Smooth muscle cell (in vitro differentiated cells): Measurements from ENCODE around the gene BMP8A. TPM values are rescaled to one million over a fixed set of nuclear protein-coding genes. Genes with fewer than 3 reads are reported as not detected.
"Not testable (repeated sequence)": the region's sequence is repeated elsewhere in the genome, so short reads cannot be mapped to it uniquely, and the experiment has no call there.

Source experiments
- DNase-seq: peaks from one replicate; lab custom pipeline; 2025; ENCODE audit not compliant: unreplicated experiment; lab: John Stamatoyannopoulos, UW
- H2AFZ ChIP-seq: fragments of 200-600 bp; sonication (generic); 2 replicates; pipeline ENCODE4 v1.6.0; 2016; ENCODE audit warnings: antibody characterized with exemption, low read depth, mild to moderate bottlenecking
- H3F3A ChIP-seq: fragments of 200-600 bp; sonication (generic); 2 replicates; pipeline ENCODE4 v1.6.0; 2017; ENCODE audit warnings: antibody characterized with exemption, low read depth
- H3K27ac ChIP-seq: fragments of 200-600 bp; sonication (generic); 2 replicates; pipeline ENCODE4 v1.5.1; 2016; ENCODE audit warnings: low read depth, mild to moderate bottlenecking
- H3K27me3 ChIP-seq: fragments of 200-600 bp; sonication (generic); 2 replicates; pipeline ENCODE4 v1.6.1; 2016; ENCODE audit warnings: low read depth, mild to moderate bottlenecking
- H3K36me3 ChIP-seq: fragments of 200-600 bp; sonication (generic); 2 replicates; pipeline ENCODE4 v1.5.1; 2016; ENCODE audit warnings: low read depth
- H3K4me1 ChIP-seq: fragments of 200-600 bp; sonication (generic); 2 replicates; pipeline ENCODE4 v1.5.1; 2016; ENCODE audit warnings: low read depth
- H3K4me2 ChIP-seq: fragments of 200-600 bp; sonication (generic); 2 replicates; pipeline ENCODE4 v1.6.0; 2016; ENCODE audit warnings: mild to moderate bottlenecking
- H3K4me3 ChIP-seq: fragments of 200-600 bp; sonication (generic); 2 replicates; pipeline ENCODE4 v1.5.1; 2016; ENCODE audit warnings: mild to moderate bottlenecking
- H3K79me2 ChIP-seq: fragments of 200-600 bp; sonication (generic); 2 replicates; pipeline ENCODE4 v1.6.0; 2016; ENCODE audit warnings: low read depth, mild to moderate bottlenecking
- H3K9ac ChIP-seq: fragments of 200-600 bp; sonication (generic); 2 replicates; pipeline ENCODE4 v1.6.0; 2016; ENCODE audit warnings: low read depth
- H3K9me3 ChIP-seq: fragments of 200-600 bp; sonication (generic); replicated peaks from 2 replicates; pipeline ENCODE4 v1.5.1; 2016; ENCODE audit warnings: low read depth
- H4K20me1 ChIP-seq: fragments of 200-600 bp; sonication (generic); 2 replicates; pipeline ENCODE4 v1.6.0; 2016; ENCODE audit warnings: low read depth
- CTCF ChIP-seq: fragments of 200-600 bp; sonication (generic); IDR thresholded peaks from 2 replicates; pipeline ENCODE4 v1.5.1; 2017; ENCODE audit warnings: borderline replicate concordance, mild to moderate bottlenecking, antibody characterized with exemption; ENCODE audit not compliant: insufficient read depth, poor library complexity, severe bottlenecking
- WGBS: methylation state at CpG from one replicate; pipeline ENCODE4 v1.1.7; 2016; ENCODE audit warnings: low lambda C conversion rate; 5-methylcytosine and 5-hydroxymethylcytosine counted together
- polyA plus RNA-seq: library from polyadenylated mRNA; unstranded; fragments of >200 nt; fragmentation: Nextera tagmentation; extraction: Ambion mirVana; gene quantifications from 2 replicates; pipeline ENCODE4 v1.2.1, GENCODE V29; 2016
- total RNA-seq: library from RNA; depleted of rRNA; stranded (reverse); fragments of >200 nt; gene quantifications from 2 replicates; pipeline ENCODE4 v1.2.3, GENCODE V29; 2014

The BMP8A gene
- total and polyA plus RNA-seq, 2 experiments from 2014 or later = 0.10 to 1.4 TPM

- Histone ChIP-seq H2AFZ (no peak overlapping the region), H3K36me3 (peaks cover 73% of the 10 kb centered on the region)
These were observed 44.4 kb upstream of the BMP8A start for GRCh38 chr1:39446986-39447567.

GRCh38 chr1:39450041-39450440 is 41.4 kb upstream of the BMP8A start:
- H3K4me1 ChIP-seq, H3K4me3 ChIP-seq, H3K27ac ChIP-seq, DNase-seq, H3K27me3 ChIP-seq, H3K9me3 ChIP-seq, H2AFZ ChIP-seq, H3K79me2 ChIP-seq, H3K9ac ChIP-seq, H3F3A ChIP-seq, H3K4me2 ChIP-seq: not testable (repeated sequence)
- H4K20me1 ChIP-seq = peaks cover 13% of the 10 kb centered on the region
- H3K36me3 ChIP-seq = peaks cover 68% of the 10 kb centered on the region
- 99% methylated on average over 4 of the region's 4 CpGs for WGBS

More at GRCh38 chr1:39446986-39447567, 44.4 kb upstream of the BMP8A start:
- H3F3A ChIP-seq = peaks cover 4% of the 10 kb centered on the region
- 97% methylated on average over 5 of the region's 5 CpGs for WGBS
- no peak overlapping the region for H3K4me3 ChIP-seq
- H3K4me2 ChIP-seq = no peak overlapping the region
- H3K27me3 ChIP-seq = no peaks in the 10 kb centered on the region
- TF ChIP-seq CTCF = no peak
- peaks cover 12% of the 10 kb centered on the region for H4K20me1 ChIP-seq
- no peaks in the 10 kb centered on the region for H3K4me1 ChIP-seq
- H3K9ac ChIP-seq = no peak overlapping the region
- no peak for DNase-seq
- H3K27ac ChIP-seq = no peak overlapping the region
- no peaks in the 10 kb centered on the region for H3K79me2 ChIP-seq
- no peaks in the 10 kb centered on the region for H3K9me3 ChIP-seq

- Histone ChIP-seq H3K9ac (no peak overlapping the region), H3F3A (no peaks in the 10 kb centered on the region), H4K20me1 (peaks cover 9% of the 10 kb centered on the region), H3K9me3 (no peaks in the 10 kb centered on the region), H3K27me3 (no peaks in the 10 kb centered on the region), H2AFZ (no peak overlapping the region), H3K36me3 (peaks cover 69% of the 10 kb centered on the region), H3K27ac (no peak overlapping the region), H3K4me1 (no peaks in the 10 kb centered on the region), H3K4me3 (no peak overlapping the region), H3K4me2 (no peak overlapping the region), H3K79me2 (no peaks in the 10 kb centered on the region)
- no peak for TF ChIP-seq CTCF
- 94% methylated on average over 10 of the region's 10 CpGs for WGBS
- DNase-seq = no peak
These were observed 40.4 kb upstream of the BMP8A start for GRCh38 chr1:39450956-39451606.

- Histone ChIP-seq H3K79me2 (no peaks in the 10 kb centered on the region), H3K4me1 (no peaks in the 10 kb centered on the region), H3F3A (no peaks in the 10 kb centered on the region), H3K9me3 (no peaks in the 10 kb centered on the region), H3K27me3 (no peaks in the 10 kb centered on the region), H3K4me2 (no peak overlapping the region), H3K36me3 (peaks cover 63% of the 10 kb centered on the region), H3K27ac (no peak overlapping the region), H3K4me3 (no peak overlapping the region), H3K9ac (no peak overlapping the region), H2AFZ (no peak overlapping the region), H4K20me1 (peaks cover 7% of the 10 kb centered on the region)
- DNase-seq = no peak
- 98% methylated on average over 7 of the region's 7 CpGs for WGBS
- TF ChIP-seq CTCF = no peak
These were observed 39.4 kb upstream of the BMP8A start for GRCh38 chr1:39452081-39452480.
